Measurements from ENCODE around the gene ATP8B1. TPM values are rescaled to one million over a fixed set of nuclear protein-coding genes. Genes with fewer than 3 reads are reported as not detected.
"Not testable (repeated sequence)": the region's sequence is repeated elsewhere in the genome, so short reads cannot be mapped to it uniquely, and the experiment has no call there.

Gene ATP8B1
- total RNA-seq, 1 donor from 2014 or later = 30.9 TPM

- peaks cover 54 to 84% of the 10 kb centered on the region in 2 donors for H3K36me3 ChIP-seq
- no peaks in the 10 kb centered on the region for H3K27me3 ChIP-seq
- intact Hi-C loops (cut with DNase I) = no loop called here
These were observed 147.4 kb downstream of the ATP8B1 start for GRCh38 chr18:57655740-57656139.

GRCh38 chr18:57651914-57652313, 151.2 kb downstream of the ATP8B1 start:
- Histone ChIP-seq H3K9me3 (peaks cover 0 to 9% of the 10 kb centered on the region in 2 donors), H3K27me3 (no peaks in the 10 kb centered on the region), H3K36me3 (peaks cover 66 to 79% of the 10 kb centered on the region in 2 donors), H3K4me1 (no peaks in the 10 kb centered on the region), H3K27ac (no peak overlapping the region), H3K4me3 (no peak overlapping the region)
- no peak for TF ChIP-seq CTCF (IDR thresholded peaks at IDR 0.05)
- DNase-seq (ENCODE audit: low spot score in 2 of 2) = no peak
- intact Hi-C loops (cut with DNase I) = no loop called here

More at GRCh38 chr18:57655740-57656139, 147.4 kb downstream of the ATP8B1 start:
- Histone ChIP-seq H3K4me3 (no peak overlapping the region), H3K9me3 (peaks cover 0 to 9% of the 10 kb centered on the region in 2 donors), H3K4me1 (peaks cover 0 to 11% of the 10 kb centered on the region in 2 donors), H3K27ac (peak overlapping the region in 1 of 2 donors; percentile 15)
- no peak for TF ChIP-seq CTCF (IDR thresholded peaks at IDR 0.05)
- no peak for DNase-seq (ENCODE audit: low spot score in 2 of 2)

GRCh38 chr18:57649556-57650500, 153.3 kb downstream of the ATP8B1 start:
- no peak for TF ChIP-seq CTCF (IDR thresholded peaks at IDR 0.05)
- no peak for DNase-seq (ENCODE audit: low spot score in 2 of 2)
- Histone ChIP-seq H3K27me3 (no peaks in the 10 kb centered on the region), H3K27ac (peak overlapping the region; percentile 41 to 60), H3K9me3 (no peaks in the 10 kb centered on the region), H3K4me1 (no peaks in the 10 kb centered on the region), H3K4me3 (no peak overlapping the region), H3K36me3 (peaks cover 47 to 60% of the 10 kb centered on the region in 2 donors)
- intact Hi-C loops (cut with DNase I) = no loop called here

- TF ChIP-seq CTCF (IDR thresholded peaks at IDR 0.05) = no peak
- Histone ChIP-seq H3K27me3 (no peaks in the 10 kb centered on the region), H3K4me3 (no peak overlapping the region), H3K9me3 (no peaks in the 10 kb centered on the region), H3K36me3 (peaks cover 40 to 46% of the 10 kb centered on the region in 2 donors), H3K27ac (no peak overlapping the region), H3K4me1 (no peaks in the 10 kb centered on the region)
- intact Hi-C loops (cut with DNase I) = no loop called here
- DNase-seq (ENCODE audit: low spot score in 2 of 2) = no peak
These were observed 154.7 kb downstream of the ATP8B1 start for GRCh38 chr18:57648414-57648813.

GRCh38 chr18:57644540-57644939, 158.6 kb downstream of the ATP8B1 start:
- DNase-seq (ENCODE audit: low spot score in 2 of 2) = no peak
- H3K27ac ChIP-seq = no peak overlapping the region
- peak in 1 of 3 experiments; percentile 29 for TF ChIP-seq CTCF (IDR thresholded peaks at IDR 0.05)
- intact Hi-C loops (cut with DNase I) = no loop called here
- H3K4me3 ChIP-seq = no peak overlapping the region
- H3K4me1 ChIP-seq = no peaks in the 10 kb centered on the region
- H3K27me3 ChIP-seq = no peaks in the 10 kb centered on the region
- peaks cover 21 to 30% of the 10 kb centered on the region in 2 donors for H3K36me3 ChIP-seq
- H3K9me3 ChIP-seq = no peaks in the 10 kb centered on the region

- H3K4me1 ChIP-seq; H3K27me3 ChIP-seq; H3K9me3 ChIP-seq; H3K27ac ChIP-seq; DNase-seq (ENCODE audit: low spot score in 2 of 2); intact Hi-C loops (cut with DNase I); H3K4me3 ChIP-seq: not testable (repeated sequence)
- peaks cover 13 to 25% of the 10 kb centered on the region in 2 donors for H3K36me3 ChIP-seq
These were observed 159.4 kb downstream of the ATP8B1 start for GRCh38 chr18:57643726-57644125.

- H3K4me3 ChIP-seq; H3K27ac ChIP-seq; H3K9me3 ChIP-seq; H3K4me1 ChIP-seq; intact Hi-C loops (cut with DNase I); H3K27me3 ChIP-seq; DNase-seq (ENCODE audit: low spot score in 2 of 2): not testable (repeated sequence)
- peaks cover 4 to 14% of the 10 kb centered on the region in 2 donors for H3K36me3 ChIP-seq
These were observed 160.7 kb downstream of the ATP8B1 start for GRCh38 chr18:57642462-57642861.
